Activated CD8-positive, alpha-beta memory T cell treated with anti-CD3 and anti-CD28 coated beads for 36 hours (primary cell): ENCODE results near the gene RNU6-9. TPM values are rescaled to one million over a fixed set of nuclear protein-coding genes. Genes with fewer than 3 reads are reported as not detected.

Experiments
- CTCF ChIA-PET: fragments of 350-600 bp; sonication (Branson Sonifier 250); formaldehyde crosslinking; loops from one replicate; lab custom pipeline; 2021; ENCODE audit warnings: antibody characterized with exemption; lab: Charles Lee
- POLR2A ChIA-PET: fragments of 350-600 bp; sonication (Branson Sonifier 250); formaldehyde crosslinking; loops from one replicate; lab custom pipeline; 2021; ENCODE audit warnings: antibody characterized with exemption; lab: Charles Lee
- total RNA-seq, 2 experiments: library from RNA; stranded (reverse); gene quantifications; one replicate each; pipeline ENCODE4 v1.2.3, GENCODE V29; 2021

Gene RNU6-9
- total RNA-seq, 2 experiments from 2014 or later: not detected

GRCh38 chr19:934865-935479, 41.7 kb downstream of the RNU6-9 start:
- POLR2A ChIA-PET: no interaction called here
- CTCF ChIA-PET: interaction anchor here (1.3 kb wide), 1 partner anchor 49 kb away, joined by 3 read pairs; the partner anchor contains the start of gene WDR18

GRCh38 chr19:936175-936546, 42.9 kb downstream of the RNU6-9 start:
- POLR2A ChIA-PET: no interaction called here
- CTCF ChIA-PET: interaction anchor here (1.6 kb wide), 1 partner anchor 46 kb away, joined by 3 read pairs; no protein-coding TSS in a partner anchor

DNA sequence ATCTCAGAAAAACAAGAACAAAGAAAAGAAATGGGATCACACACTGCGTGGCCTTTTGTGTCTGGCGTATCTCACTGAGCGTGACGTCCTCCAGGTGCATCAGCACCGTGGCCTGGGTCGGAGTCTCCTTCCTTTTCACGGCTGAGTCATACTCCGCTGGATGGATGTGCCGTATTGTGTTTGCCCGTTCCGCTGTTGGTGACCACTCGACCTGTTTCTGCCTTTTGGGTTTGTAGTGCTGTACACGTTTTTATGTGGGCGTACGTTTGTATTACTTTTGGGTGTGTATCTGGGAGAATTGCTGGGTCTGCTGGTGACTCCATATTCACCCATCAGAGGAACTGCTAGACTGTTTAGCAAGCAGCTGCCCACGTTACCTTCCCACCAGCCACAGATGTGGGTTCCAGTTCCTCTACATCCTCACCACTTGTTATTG, 44.0 kb downstream of the RNU6-9 start:
- ChIA-PET CTCF (interaction anchor here (0.7 to 2.0 kb wide), 4 partner anchors 10 to 502 kb away, joined by 3 to 5 read pairs (median 4); no protein-coding TSS in a partner anchor), POLR2A (interaction anchor here (0.7 to 1.3 kb wide), 2 partner anchors 47 to 123 kb away, joined by 4 to 9 read pairs; partner anchors contain the start of gene WDR18)

GRCh38 chr19:938233-938923, 45.1 kb downstream of the RNU6-9 start:
- POLR2A ChIA-PET: interaction anchor here (0.7 to 1.3 kb wide), 2 partner anchors 46 to 124 kb away, joined by 4 to 9 read pairs; partner anchors contain the start of gene WDR18
- CTCF ChIA-PET: interaction anchor here (0.7 to 2.0 kb wide), 4 partner anchors 13 to 88 kb away, joined by 4 to 5 read pairs (median 5); no protein-coding TSS in a partner anchor

DNA sequence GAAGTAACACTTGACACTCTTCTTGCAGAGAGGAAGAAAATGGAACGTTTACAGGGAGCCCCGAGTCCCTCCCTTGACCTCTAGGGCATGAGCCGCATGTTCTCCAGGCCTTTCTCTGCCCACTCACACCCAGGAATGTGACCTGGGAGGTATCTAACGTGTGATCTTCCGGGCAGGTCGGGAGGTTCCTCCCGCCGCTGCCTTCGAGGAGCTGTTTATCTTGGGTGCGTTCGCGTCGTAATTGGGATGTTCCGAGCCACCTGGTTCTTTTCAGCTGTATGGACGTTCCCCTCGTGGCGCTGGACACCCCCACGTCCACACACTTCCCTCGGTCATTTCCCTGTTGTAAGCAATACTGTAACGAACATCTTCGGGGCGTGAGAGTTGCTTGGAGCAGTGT, 46.2 kb downstream of the RNU6-9 start:
- POLR2A ChIA-PET: no interaction called here
- CTCF ChIA-PET: interaction anchor here (0.7 to 1.6 kb wide), 2 partner anchors 75 to 87 kb away, joined by 5 read pairs; no protein-coding TSS in a partner anchor

- POLR2A ChIA-PET: no interaction called here
- CTCF ChIA-PET: interaction anchor here (0.9 to 1.6 kb wide), 2 partner anchors 44 to 76 kb away, joined by 3 to 5 read pairs; no protein-coding TSS in a partner anchor
These were observed 46.6 kb downstream of the RNU6-9 start for GRCh38 chr19:939922-940321.

DNA sequence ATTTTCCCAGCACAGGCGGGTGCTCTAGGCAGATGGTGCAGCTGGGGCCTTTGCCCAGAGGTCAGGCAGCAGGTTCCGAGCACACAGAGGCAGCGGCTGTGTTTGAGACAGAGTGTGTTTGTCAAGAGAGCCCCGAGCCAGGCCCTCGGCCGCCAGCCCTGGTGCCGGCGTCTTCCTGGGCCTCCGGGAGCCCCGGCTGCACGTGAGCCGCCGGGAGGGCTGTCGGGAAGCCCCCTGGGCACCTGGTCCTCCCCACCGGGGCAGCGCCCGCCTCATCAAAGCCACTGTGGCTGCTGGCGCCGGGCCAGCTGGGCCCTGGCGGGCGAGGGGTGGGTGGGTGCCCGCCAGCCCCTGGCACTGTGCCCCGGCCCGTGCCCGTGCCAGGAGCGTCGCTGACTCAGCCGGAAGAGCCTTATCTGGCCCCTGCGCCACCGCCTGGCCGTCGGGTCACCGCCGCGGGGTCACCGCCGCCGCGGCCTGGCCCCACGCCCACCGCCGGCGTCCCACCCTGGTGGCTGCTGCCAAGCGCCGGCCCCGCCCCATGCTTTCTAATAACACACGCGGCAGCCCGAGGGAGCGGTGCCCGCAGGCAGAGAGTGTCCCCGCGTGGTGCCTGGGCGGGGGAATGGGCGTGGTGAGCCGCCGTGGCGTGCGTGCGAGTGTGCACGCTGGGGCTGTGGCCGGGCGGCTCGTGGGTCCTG, 47.5 kb downstream of the RNU6-9 start:
- ChIA-PET CTCF (interaction anchor here (0.9 kb wide), 1 partner anchor 43 kb away, joined by 3 read pairs; no protein-coding TSS in a partner anchor), POLR2A (no interaction called here)

DNA sequence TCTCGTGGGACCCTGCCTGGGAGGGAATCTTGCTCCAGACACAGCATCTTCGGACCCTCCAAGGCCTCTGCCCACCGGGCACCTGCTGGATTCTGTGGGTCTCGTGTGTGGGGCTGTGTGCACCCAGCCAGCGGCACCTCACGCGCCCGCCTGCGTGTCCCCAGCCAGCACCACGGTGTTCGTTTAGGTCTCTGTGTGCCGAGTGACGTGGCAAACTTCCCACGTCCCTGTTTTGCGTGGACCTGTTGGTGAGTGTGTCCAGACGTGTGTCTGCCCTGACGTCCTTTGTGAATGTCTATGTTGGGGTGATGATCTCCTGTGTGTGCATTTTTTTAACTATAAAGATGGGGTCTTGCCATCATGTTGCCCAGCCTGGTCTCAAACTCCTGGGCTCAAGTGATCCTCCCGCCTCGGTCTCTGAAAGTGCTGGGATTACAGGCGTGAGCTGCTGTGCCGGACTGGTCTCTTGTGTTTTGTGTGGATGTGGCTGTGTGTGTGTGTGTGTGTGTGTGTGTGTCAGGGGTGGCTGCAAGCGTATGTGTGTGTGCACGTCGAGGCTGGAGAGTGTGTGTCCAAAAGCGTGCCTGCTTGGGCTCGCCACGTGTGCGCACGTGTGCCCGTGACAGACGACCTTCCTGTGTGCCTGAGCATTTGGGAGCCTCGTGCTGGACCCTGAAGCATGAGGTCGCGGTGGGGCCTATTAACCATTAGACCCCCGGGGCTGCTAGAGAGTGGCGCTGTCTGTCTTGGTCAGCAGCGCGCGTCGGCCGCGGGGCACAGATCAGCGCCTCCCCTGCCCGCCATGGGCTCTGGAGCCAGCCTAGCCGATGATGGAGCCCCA, 48.2 kb downstream of the RNU6-9 start:
- ChIA-PET CTCF (no interaction called here), POLR2A (no interaction called here)

DNA sequence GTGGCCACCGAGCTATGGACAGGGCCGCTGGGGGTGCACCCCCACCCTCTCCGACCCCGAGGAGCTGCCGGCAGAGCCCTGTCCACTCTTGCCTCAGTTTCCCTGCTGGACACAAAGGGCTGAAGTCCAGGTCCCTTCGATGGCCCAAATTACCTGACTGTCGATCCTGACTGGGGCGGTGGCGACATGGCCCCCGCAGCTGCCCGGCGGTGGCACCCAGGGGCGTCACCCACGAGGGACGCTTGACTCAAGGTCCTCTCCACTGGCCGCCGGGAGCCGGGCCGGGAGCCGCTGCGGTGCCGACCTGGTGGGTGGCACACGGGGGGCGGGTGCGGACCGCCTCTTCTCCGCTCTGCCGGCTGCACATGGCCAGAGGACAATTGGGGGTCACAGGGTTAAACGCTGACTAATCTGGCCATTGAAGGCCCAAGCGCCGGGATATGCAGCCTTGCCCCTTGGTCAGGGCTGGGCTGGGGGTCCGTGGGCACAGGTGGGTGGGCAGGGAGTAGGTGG, 48.9 kb downstream of the RNU6-9 start:
- POLR2A ChIA-PET: no interaction called here
- CTCF ChIA-PET: no interaction called here

Other genes with a start within 250 kb of the RNU6-9 start
- gene RNF126, start 230.3 kb upstream of the RNU6-9 start, total RNA-seq: 100 to 1,000 TPM; 104 to 110 TPM
- gene FSTL3, start 217.1 kb upstream of the RNU6-9 start, total RNA-seq: 1 to 10 TPM; 7.5 to 8.6 TPM
- not detected for gene PRSS57, start 198.0 kb upstream of the RNU6-9 start, total RNA-seq
- under 1 TPM in 1 of 2 experiments, not detected in 1; 0.13 TPM for gene PALM, start 184.5 kb upstream of the RNU6-9 start, total RNA-seq
- gene MISP, start 142.4 kb upstream of the RNU6-9 start, total RNA-seq: not detected
- 100 to 1,000 TPM; 872 to 908 TPM for gene PTBP1, start 96.0 kb upstream of the RNU6-9 start, total RNA-seq
- gene PLPPR3, start 71.5 kb upstream of the RNU6-9 start, total RNA-seq: not detected
- not detected for gene AZU1, start 65.6 kb upstream of the RNU6-9 start, total RNA-seq
- not detected for gene PRTN3, start 52.5 kb upstream of the RNU6-9 start, total RNA-seq
- not detected for gene ELANE, start 41.2 kb upstream of the RNU6-9 start, total RNA-seq
- gene CFD, start 33.8 kb upstream of the RNU6-9 start, total RNA-seq: 1 to 10 TPM; 1.4 to 1.7 TPM
- gene MED16, start 297 bp upstream of the RNU6-9 start, total RNA-seq: 10 to 100 TPM; 42.8 to 46.8 TPM
- 10 to 100 TPM; 55.8 to 56.9 TPM for gene R3HDM4, start 19.7 kb downstream of the RNU6-9 start, total RNA-seq
- gene KISS1R, start 23.8 kb downstream of the RNU6-9 start, total RNA-seq: 1 to 10 TPM; 6.7 to 7.2 TPM
- gene ARID3A, start 32.6 kb downstream of the RNU6-9 start, total RNA-seq: 10 to 100 TPM; 18.8 to 19.0 TPM
- gene WDR18, start 90.9 kb downstream of the RNU6-9 start, total RNA-seq: 100 to 1,000 TPM; 121 to 126 TPM
- gene GRIN3B, start 106.9 kb downstream of the RNU6-9 start, total RNA-seq: not detected
- gene TMEM259, start 127.6 kb downstream of the RNU6-9 start, total RNA-seq: 100 to 1,000 TPM; 132 to 141 TPM
- gene RNU6-2, start 128.0 kb downstream of the RNU6-9 start, total RNA-seq: not detected
- 10 to 100 TPM; 64.2 to 71.2 TPM for gene CNN2, start 133.1 kb downstream of the RNU6-9 start, total RNA-seq
- gene ABCA7, start 146.6 kb downstream of the RNU6-9 start, total RNA-seq: 10 to 100 TPM; 16.1 to 17.2 TPM
- 100 to 1,000 TPM; 148 to 154 TPM for gene ARHGAP45, start 173.7 kb downstream of the RNU6-9 start, total RNA-seq
- gene POLR2E, start 201.9 kb downstream of the RNU6-9 start, total RNA-seq: 100 to 1,000 TPM; 272 to 275 TPM
- 100 to 1,000 TPM; 205 to 209 TPM for gene GPX4, start 210.5 kb downstream of the RNU6-9 start, total RNA-seq